Measurements from ENCODE around the gene NRXN2.

Gene NRXN2

DNA sequence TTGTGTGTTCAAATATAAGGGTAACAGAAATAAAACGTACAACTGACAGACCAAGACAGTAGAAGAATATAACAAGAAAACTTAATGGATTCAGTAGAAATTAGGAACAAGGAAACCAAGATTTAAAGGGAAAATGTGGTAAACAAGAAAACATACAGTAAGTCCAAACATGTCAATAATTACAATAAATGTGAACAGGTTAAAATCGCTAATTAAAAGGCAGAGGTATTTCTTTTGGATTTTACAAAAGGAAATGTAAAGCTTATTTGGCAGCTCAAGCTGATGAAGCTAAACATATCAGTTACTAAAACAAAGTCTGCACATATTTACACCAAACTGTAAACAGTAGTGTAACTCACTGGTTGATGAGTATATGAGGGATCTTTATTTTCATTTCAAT is 134.3 kb downstream of the NRXN2 start:
- DNase-seq (ENCODE audit: low read depth): no peak

GRCh38 chr11:64586366-64586765 is 136.6 kb downstream of the NRXN2 start:
- no peak for DNase-seq (ENCODE audit: low read depth)

DNA sequence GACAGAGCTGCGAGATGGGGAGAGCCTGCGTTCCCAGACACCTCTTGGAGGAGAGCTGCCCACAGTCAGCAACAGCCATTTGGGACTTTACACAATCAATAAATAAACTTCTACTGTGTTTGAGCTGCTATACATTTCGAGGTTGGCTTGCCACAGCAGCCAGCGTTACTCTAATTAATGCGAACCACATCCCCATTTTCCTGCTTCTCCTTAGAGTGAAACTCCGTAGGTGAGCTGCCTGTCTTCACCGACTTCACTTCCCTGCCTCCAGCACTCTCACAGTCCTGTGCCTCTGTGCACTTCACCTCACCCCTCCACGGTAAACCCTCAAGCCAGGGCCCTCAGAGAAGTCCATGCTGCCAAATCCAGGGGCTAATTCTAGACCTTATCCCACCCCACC is 137.8 kb downstream of the NRXN2 start:
- no peak for DNase-seq (ENCODE audit: low read depth)

DNA sequence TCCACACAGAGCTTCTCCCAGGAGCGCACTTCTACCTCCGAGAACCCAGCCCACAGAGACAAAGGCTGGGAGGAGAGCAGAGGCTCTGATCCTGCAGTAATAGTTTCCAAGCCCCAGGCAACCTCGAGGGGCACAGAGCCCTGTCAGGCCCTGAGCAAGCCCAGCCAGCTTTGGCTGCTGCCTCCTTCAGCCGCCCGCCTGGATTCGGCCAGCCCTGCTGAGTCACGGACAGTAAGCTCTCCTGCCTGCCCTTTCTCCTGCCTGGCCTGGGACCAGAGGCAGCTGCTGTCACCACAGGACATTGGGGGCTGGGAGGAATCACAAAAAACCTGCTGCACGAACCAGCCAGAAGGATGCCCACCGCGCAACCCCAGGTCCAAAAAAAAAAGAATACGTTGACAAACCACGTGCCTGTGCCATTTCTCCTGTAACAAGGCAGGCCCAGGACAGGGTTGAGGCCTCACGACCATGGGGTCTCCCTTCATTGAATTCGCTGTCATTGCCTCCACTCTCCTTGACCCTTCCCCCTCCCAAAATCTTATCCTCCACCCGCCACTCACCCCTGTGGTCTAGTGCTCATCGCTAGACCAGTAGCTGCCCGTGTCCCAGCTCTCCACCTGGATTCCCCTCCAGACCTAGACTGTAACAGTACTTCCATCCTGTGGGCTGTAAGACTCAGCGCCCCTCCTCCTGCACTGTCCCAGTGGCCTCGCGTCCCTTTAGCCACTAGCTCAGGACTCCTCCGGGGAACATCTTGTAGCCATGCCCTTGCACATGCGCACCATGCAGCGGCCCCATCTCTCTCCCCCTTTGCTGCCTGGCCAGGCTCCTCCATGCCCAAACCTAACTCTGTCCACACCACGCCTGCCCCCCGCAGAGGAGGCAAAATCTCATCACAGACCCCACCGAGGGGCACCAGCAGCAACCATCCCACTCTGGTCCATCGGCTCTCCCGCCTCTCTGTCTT is 139.4 kb downstream of the NRXN2 start:
- no peak for DNase-seq (ENCODE audit: low read depth)

DNA sequence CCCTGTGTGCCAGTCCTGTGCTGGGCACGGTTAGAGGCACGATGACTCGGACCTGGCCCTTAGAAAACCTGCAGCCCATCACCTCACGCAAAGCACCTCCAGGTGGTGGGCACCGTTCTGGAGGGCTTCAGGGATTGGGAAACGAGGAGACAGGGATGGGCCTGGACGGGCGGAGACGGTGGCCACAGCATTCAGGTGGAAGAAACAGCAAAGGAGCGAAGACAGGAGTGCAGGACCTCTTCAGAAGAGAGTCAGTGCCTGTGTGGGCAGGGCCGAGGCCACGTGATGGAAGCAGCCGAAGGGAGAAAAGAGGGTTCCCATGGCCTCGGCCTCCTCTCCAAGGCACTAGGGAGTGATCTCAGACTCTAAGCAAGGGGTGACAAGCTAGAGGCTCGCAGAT is 140.1 kb downstream of the NRXN2 start:
- no peak for DNase-seq (ENCODE audit: low read depth)

- no peak for DNase-seq (ENCODE audit: low read depth)
Measured at GRCh38 chr11:64581057-64581523, 141.9 kb downstream of the NRXN2 start.

GRCh38 chr11:64580412-64580811 is 142.6 kb downstream of the NRXN2 start:
- no peak for DNase-seq (ENCODE audit: low read depth)

GRCh38 chr11:64577202-64577601 is 145.8 kb downstream of the NRXN2 start:
- DNase-seq (ENCODE audit: low read depth): no peak

DNA sequence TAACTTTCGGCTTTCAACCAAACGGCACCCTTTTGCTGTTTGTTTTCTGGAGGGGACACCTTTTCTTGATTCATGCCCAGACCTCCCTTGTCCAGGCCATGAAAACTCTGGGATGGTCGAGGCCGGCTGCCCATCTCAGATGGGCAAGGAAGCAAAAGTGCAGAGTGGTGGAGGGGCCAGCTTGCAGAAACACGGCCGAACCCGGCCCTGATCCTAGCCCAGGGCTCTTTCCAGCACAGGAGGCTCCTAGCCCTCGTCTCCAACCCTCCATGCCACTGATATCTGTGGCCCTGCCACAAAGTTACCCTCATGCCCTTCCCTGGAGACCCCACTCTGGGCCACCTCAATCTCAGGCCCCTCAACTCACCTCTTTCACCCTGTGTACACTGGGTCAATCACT is 150.9 kb downstream of the NRXN2 start:
- no peak for DNase-seq (ENCODE audit: low read depth)

DNA sequence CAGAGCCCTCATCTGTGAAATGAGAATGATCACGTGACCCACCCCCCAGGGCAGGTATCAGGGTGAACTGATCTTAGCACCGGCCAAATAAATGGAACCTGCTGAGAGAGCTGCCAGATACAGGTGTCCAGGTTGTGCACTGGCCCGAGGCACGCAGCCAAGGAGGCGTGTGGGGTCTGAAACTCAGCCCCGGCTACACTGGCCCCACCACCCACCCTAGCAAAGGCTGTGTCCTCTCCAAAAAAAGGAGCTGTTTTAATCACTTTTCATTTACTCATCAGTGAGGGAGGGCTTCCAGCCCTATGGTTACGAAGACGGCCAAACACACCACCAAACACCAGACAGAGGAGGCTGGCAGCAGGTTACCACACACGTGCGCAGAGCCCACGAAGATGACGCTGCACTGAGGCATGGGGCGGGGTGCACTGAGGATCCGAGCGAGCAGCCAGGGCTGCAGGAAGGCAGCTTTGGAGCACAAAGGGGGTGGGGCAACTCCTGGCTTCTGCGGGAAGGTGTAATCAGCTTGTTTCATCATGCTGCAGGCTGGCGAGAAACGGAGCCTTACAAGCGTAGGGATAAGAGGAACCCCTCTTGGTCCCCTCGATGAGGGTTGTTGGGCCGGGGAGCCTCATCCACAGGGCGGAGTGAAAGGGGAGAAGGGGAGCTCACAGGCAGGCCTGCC is 151.4 kb downstream of the NRXN2 start:
- DNase-seq (ENCODE audit: low read depth): no peak

GRCh38 chr11:64571050-64571409 is 152.0 kb downstream of the NRXN2 start:
- no peak for DNase-seq (ENCODE audit: low read depth)

DNA sequence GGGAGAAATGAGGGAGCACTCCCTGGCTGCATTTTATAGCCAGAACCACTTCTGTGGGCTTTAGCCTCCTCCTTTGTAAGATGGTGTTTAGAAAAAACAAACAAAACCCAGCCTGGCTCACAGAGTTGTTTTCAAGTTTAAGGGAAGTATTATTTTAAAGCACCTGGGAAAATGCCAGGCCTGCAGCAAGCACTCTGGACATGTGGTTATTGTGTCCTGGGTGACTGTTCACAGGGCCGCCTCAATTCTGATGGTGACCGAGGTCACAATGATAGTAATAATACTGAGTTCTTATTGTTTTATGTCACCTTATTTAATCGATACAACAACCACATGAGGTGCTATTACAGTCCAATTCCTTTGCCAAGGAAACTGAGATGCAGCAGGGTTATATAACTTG is 152.7 kb downstream of the NRXN2 start:
- no peak for DNase-seq (ENCODE audit: low read depth)

GRCh38 chr11:64569300-64569970 is 153.6 kb downstream of the NRXN2 start:
- no peak for DNase-seq (ENCODE audit: low read depth)

DNA sequence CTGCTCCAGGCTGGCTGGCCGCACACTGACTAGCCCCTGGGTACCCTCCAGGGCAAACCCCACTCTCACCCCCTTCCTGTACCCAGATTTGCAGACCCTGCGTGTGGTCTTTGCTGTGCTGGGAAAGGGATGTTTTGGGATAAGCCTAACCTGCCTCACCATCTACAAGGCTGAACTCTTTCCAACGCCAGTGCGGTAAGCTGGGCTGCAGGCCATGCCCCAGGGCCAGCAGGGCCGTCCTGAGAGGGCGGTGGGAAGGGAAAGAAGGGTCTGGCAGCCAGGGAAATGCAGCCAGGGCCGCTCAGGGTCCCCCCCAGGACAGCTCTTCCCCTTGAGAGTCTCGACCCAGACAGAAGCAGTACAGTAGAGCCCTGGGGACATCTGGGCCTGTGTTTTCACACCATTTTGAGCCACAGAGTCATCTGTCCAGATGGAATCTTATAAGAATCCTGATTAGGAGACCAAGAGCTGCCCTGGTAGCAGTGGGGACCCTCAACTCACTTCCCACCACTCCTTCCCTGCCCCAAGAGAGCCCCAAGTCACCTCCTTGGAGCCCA is 154.3 kb downstream of the NRXN2 start:
- DNase-seq (ENCODE audit: low read depth): no peak

GRCh38 chr11:64568041-64568571 is 154.9 kb downstream of the NRXN2 start:
- DNase-seq (ENCODE audit: low read depth): no peak

DNA sequence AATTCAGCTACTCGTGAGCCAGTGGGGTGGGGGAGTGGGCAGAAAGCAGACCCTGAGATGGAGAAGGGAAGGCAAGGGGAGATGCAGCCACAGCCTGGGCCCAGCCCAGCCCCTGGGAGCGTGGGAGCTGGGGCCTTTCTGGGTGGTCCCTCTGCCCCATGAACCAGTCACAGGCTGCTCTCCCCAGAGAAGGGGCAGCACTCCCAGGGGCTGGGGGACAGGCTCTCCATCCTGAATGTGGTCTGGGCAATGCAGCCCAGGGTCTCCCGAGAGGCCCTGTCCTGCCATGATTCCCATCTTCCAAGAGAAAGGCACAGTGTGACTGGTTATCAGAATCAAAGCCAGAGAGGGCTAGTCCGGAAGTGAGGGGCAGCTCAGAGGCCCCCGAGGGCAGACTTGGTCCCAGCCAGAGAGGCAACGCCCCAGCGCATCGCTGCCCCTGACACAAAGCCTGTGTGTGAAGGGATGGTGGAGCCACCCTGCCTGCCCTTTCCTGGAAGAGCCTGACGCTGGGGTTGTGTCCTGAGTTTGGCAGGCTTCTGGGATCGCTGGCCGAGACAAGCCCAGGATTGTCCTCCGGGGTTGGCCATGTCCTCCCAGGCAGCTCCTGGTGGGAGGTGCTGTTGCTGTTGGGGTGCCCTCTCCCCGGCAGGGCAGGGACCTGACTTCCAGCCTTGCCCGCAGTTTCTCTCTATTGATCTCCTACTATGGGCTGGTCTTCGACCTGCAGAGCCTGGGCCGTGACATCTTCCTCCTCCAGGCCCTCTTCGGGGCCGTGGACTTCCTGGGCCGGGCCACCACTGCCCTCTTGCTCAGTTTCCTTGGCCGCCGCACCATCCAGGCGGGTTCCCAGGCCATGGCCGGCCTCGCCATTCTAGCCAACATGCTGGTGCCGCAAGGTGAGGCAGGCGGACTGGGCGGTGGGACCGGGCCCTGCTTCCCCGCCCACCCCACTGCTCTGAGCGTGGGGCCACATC is 155.8 kb downstream of the NRXN2 start:
- no peak for DNase-seq (ENCODE audit: low read depth)

- no peak for DNase-seq (ENCODE audit: low read depth)
Measured at GRCh38 chr11:64566042-64566914, 156.7 kb downstream of the NRXN2 start.

GRCh38 chr11:64564947-64565889 is 157.8 kb downstream of the NRXN2 start:
- DNase-seq (ENCODE audit: low read depth): no peak

GRCh38 chr11:64564419-64564818 is 158.6 kb downstream of the NRXN2 start:
- no peak for DNase-seq (ENCODE audit: low read depth)
